Measurements from ENCODE around the gene LAPTM5. TPM values are rescaled to one million over a fixed set of nuclear protein-coding genes. Genes with fewer than 3 reads are reported as not detected.

The LAPTM5 gene
- total RNA-seq, 1 experiment from 2014 or later, result 1.5 TPM

DNA sequence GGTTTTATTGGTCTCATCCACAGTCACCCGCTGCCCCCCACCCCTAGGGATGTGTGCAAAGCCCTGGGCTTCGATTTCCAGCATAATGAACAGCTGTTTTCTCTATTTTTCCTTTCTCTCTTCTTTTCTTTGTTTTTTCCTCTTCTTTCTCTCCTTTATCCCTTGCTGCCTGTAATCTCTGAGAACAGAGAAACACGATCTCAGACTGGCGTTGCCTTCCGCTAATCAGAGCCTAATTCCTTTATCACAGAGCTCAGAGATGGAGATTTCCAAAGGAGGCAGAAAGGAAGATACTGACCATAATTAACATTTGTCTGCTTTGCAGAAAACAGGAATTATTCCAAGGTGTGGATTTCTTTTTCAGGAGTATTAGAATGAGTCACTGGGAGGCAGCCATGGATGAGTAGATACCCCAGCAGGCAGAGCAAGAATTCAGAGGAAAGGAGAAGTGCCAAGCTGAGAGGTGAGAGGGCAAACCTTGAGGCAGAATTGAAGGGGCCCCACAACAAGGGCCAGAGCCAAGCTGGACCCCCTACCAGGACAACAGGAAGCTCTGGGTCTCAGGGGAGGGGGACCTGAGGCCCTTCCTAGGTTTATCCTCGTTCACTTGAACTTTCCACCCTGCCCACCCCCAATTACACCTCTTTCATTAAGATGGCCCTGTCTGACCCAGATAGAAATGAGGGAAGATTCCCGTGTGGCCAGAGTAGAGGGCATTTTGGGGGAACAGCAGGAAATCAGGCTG, 67.5 kb downstream of the LAPTM5 start:
- BruUV-seq (replicated peaks), result no TSS peak
- no peaks in the 10 kb centered on the region for H3K79me2 ChIP-seq (ENCODE audit: insufficient read depth, low read length)
- no peak overlapping the region for H3K4me2 ChIP-seq (ENCODE audit: low read length)
- no peaks in the 10 kb centered on the region for H3K36me3 ChIP-seq (ENCODE audit: control insufficient read depth in 1 of 2, insufficient read depth in 2 of 2, low read length in 2 of 2)
- RAD21 ChIA-PET (ENCODE audit: low non-redundant PET in 1 of 2, low total read pairs in 2 of 2, uncharacterized antibody in 2 of 2, unreplicated experiment in 2 of 2), result no interaction called here
- CTCF ChIA-PET, result no interaction called here
- H3K4me3 ChIP-seq (replicated peaks in 1 of 2; ENCODE audit: low read depth in 1 of 2, low read length in 2 of 2), result no peak overlapping the region
- intact Hi-C loops (cut with micrococcal nuclease), result no loop called here
- no peaks in the 10 kb centered on the region for H3K9me3 ChIP-seq (ENCODE audit: control insufficient read depth in 1 of 2, insufficient read depth in 1 of 2, low read depth in 1 of 2, low read length in 2 of 2)
- POLR2A ChIA-PET, result no interaction called here
- no peaks in the 10 kb centered on the region for H3K9me2 ChIP-seq (ENCODE audit: insufficient read depth)
- peaks cover 5 to 15% of the 10 kb centered on the region in 2 experiments; a peak in 3 of 4 replicates for H3K4me1 ChIP-seq (ENCODE audit: control insufficient read depth in 1 of 2, insufficient read depth in 2 of 2, low read length in 2 of 2)
- no peak overlapping the region for H3K9ac ChIP-seq (ENCODE audit: low read length)
- H2AFZ ChIP-seq (ENCODE audit: low read depth, low read length, poor library complexity, severe bottlenecking), result no peak overlapping the region
- ATAC-seq (no peak), DNase-seq (ENCODE audit: low read depth, low spot score) (no peak)
- H3K27me3 ChIP-seq (ENCODE audit: insufficient read depth, low read length), result no peaks in the 10 kb centered on the region
- TF ChIP-seq CEBPB (IDR thresholded peaks at IDR 0.05; ENCODE audit: low read depth), result no peak
- TF ChIP-seq SIN3A (IDR thresholded peaks at IDR 0.05; ENCODE audit: low read depth), result no peak
- TF ChIP-seq ZNF274 (IDR thresholded peaks at IDR 0.05; ENCODE audit: low read depth, low read length), result no peak
- TF ChIP-seq, protein P1, sequence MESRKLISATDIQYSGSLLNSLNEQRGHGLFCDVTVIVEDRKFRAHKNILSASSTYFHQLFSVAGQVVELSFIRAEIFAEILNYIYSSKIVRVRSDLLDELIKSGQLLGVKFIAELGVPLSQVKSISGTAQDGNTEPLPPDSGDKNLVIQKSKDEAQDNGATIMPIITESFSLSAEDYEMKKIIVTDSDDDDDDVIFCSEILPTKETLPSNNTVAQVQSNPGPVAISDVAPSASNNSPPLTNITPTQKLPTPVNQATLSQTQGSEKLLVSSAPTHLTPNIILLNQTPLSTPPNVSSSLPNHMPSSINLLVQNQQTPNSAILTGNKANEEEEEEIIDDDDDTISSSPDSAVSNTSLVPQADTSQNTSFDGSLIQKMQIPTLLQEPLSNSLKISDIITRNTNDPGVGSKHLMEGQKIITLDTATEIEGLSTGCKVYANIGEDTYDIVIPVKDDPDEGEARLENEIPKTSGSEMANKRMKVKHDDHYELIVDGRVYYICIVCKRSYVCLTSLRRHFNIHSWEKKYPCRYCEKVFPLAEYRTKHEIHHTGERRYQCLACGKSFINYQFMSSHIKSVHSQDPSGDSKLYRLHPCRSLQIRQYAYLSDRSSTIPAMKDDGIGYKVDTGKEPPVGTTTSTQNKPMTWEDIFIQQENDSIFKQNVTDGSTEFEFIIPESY (IDR thresholded peaks at IDR 0.05; ENCODE audit: extremely low read depth, insufficient replicate concordance, low read length), result no peak
- TF ChIP-seq POLR2AphosphoS5 (IDR thresholded peaks at IDR 0.05; ENCODE audit: low read depth, low read length), result no peak
- TF ChIP-seq SP1 (IDR thresholded peaks at IDR 0.05; ENCODE audit: low read depth), result no peak
- TF ChIP-seq, protein P2, sequence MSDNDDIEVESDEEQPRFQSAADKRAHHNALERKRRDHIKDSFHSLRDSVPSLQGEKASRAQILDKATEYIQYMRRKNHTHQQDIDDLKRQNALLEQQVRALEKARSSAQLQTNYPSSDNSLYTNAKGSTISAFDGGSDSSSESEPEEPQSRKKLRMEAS (IDR thresholded peaks at IDR 0.05), result no peak
- TF ChIP-seq JUND (IDR thresholded peaks at IDR 0.05), result no peak
- TF ChIP-seq EGR1 (IDR thresholded peaks at IDR 0.05; ENCODE audit: low read depth), result no peak
- TF ChIP-seq ZFX (IDR thresholded peaks at IDR 0.05), result no peak
- H3K27ac ChIP-seq (ENCODE audit: low read depth, low read length), result no peak overlapping the region
- no peaks in the 10 kb centered on the region for H4K20me1 ChIP-seq (ENCODE audit: insufficient read depth)

Data from HCT116 (cell line).